A549 (cell line): Measurements from ENCODE around the gene C1orf50. TPM values are rescaled to one million over a fixed set of nuclear protein-coding genes. Genes with fewer than 3 reads are reported as not detected.

Experiments used
- ATAC-seq, 2 experiments: fragments of 200-7000 bp in 1 of 2; fragments of >200 bp in 1 of 2; cut with Nextera tagmentation in 1 of 2; cut with Tn5 transposase in 1 of 2; 3 replicates each; pipeline versions ENCODE4 v1.8.0 to v1.9.1; 2018 to 2020; ENCODE audit warnings: mild to moderate bottlenecking in 1 of 2, moderate library complexity in 1 of 2
- CTCF ChIA-PET: fragments of 300-600 bp; sonication (Branson Sonifier 250); formaldehyde crosslinking; extraction: SDS; loops from one replicate; lab custom pipeline; 2021; ENCODE audit warnings: antibody characterized with exemption, inconsistent platforms; lab: Yijun Ruan, JAX
- POLR2A ChIA-PET: fragments of 350-600 bp; formaldehyde crosslinking; extraction: SDS; loops from one replicate; lab custom pipeline; 2021; ENCODE audit warnings: antibody characterized with exemption, inconsistent platforms; lab: Yijun Ruan, JAX
- DNase-seq, 2 experiments: peaks; one replicate each; pipeline versions ENCODE4 v3.0.0 to v3.0.0-alpha.2; 2011 to 2016; ENCODE audit warnings: low read depth in 1 of 2, low spot score in 1 of 2
- FAIRE-seq: peaks from 2 replicates; lab custom pipeline; 2011; peaks lifted over from hg19 to GRCh38; lab: Jason Lieb, UNC
- H3K27ac ChIP-seq, 2 experiments: fragments of >200 bp; sonication (Bioruptor Twin); formaldehyde crosslinking; 3 replicates each; pipeline ENCODE4 v1.5.1; 2016 to 2017
- H3K4me1 ChIP-seq: fragments of >200 bp; sonication (Bioruptor Twin); formaldehyde crosslinking; 3 replicates; pipeline ENCODE4 v1.6.1; 2016
- H3K4me2 ChIP-seq: fragments of >200 bp; sonication (Bioruptor Twin); formaldehyde crosslinking; 3 replicates; pipeline ENCODE4 v1.6.1; 2016
- H3K4me3 ChIP-seq: fragments of >200 bp; sonication (Bioruptor Twin); formaldehyde crosslinking; 3 replicates; pipeline ENCODE4 v1.5.1; 2016
- H3K9me3 ChIP-seq: fragments of >200 bp; sonication (Bioruptor Twin); formaldehyde crosslinking; 3 replicates; pipeline ENCODE4 v1.6.1; 2016
- BCL3 ChIP-seq: fragments of >200 bp; sonication (Bioruptor Twin); formaldehyde crosslinking; IDR thresholded peaks from 3 replicates; pipeline ENCODE4 v1.6.1; 2016
- CHD4 ChIP-seq: fragments of 200-600 bp; sonication (generic); IDR thresholded peaks from 2 replicates; pipeline ENCODE4 v1.6.1; 2016; ENCODE audit warnings: antibody characterized with exemption, mild to moderate bottlenecking, borderline replicate concordance
- EHF ChIP-seq: fragments of 250-450 bp; sonication (Bioruptor Pico); IDR thresholded peaks from 2 replicates; pipeline ENCODE4 v1.5.0; 2020; ENCODE audit warnings: mild to moderate bottlenecking
- ELK1 ChIP-seq: fragments of 150-350 bp; IDR thresholded peaks from 2 replicates; pipeline ENCODE4 v1.6.1; 2014; ENCODE audit warnings: low read depth, mild to moderate bottlenecking, low read length
- FOSB ChIP-seq: fragments of 250-450 bp; sonication (Bioruptor Pico); IDR thresholded peaks from 2 replicates; pipeline ENCODE4 v1.5.0; 2020; ENCODE audit warnings: mild to moderate bottlenecking, moderate library complexity
- HEYL ChIP-seq: fragments of 250-450 bp; sonication (Bioruptor Pico); IDR thresholded peaks from 2 replicates; pipeline ENCODE4 v1.8.0; 2021; ENCODE audit warnings: mild to moderate bottlenecking, moderate library complexity
- HOXA7 ChIP-seq: fragments of 250-450 bp; sonication (Bioruptor Pico); IDR thresholded peaks from 2 replicates; pipeline ENCODE4 v1.5.0; 2020; ENCODE audit warnings: mild to moderate bottlenecking, moderate library complexity
- HOXB5 ChIP-seq: fragments of 250-450 bp; sonication (Bioruptor Pico); IDR thresholded peaks from 2 replicates; pipeline ENCODE4 v1.5.0; 2020; ENCODE audit warnings: mild to moderate bottlenecking, moderate library complexity
- JUN ChIP-seq, 2 experiments: fragments of >200 bp; sonication (Bioruptor Twin); formaldehyde crosslinking; IDR thresholded peaks; 2 replicates in 1 of 2; 3 replicates in 1 of 2; pipeline ENCODE4 v1.6.1; 2016 to 2017
- KDM1A ChIP-seq: fragments of 200-600 bp; sonication (generic); IDR thresholded peaks from 2 replicates; pipeline ENCODE4 v1.6.1; 2016; ENCODE audit warnings: low read depth, mild to moderate bottlenecking
- KDM5A ChIP-seq: fragments of 200-600 bp; sonication (generic); IDR thresholded peaks from 2 replicates; pipeline ENCODE4 v1.6.1; 2016; ENCODE audit warnings: antibody characterized with exemption, mild to moderate bottlenecking
- MAFK ChIP-seq: fragments of 450-650 bp; IDR thresholded peaks from 2 replicates; pipeline ENCODE4 v1.6.1; 2014; ENCODE audit not compliant: partially characterized antibody
- MAX ChIP-seq: IDR thresholded peaks from 2 replicates; pipeline ENCODE4 v1.6.1; 2012
- MAZ ChIP-seq: fragments of 150-350 bp; IDR thresholded peaks from 2 replicates; pipeline ENCODE4 v1.6.1; 2014; ENCODE audit warnings: antibody characterized with exemption, low read depth, low read length, borderline replicate concordance
- NFE2L2 ChIP-seq: fragments of 150-350 bp; conservative IDR thresholded peaks from 2 replicates; pipeline ENCODE4 v1.6.1; 2014; ENCODE audit warnings: low read length
- PBX3 ChIP-seq: IDR thresholded peaks from 2 replicates; pipeline ENCODE4 v1.6.1; 2012
- PHF8 ChIP-seq: fragments of 200-600 bp; sonication (generic); IDR thresholded peaks from 2 replicates; pipeline ENCODE4 v1.6.1; 2016; ENCODE audit warnings: low read depth, mild to moderate bottlenecking, antibody characterized with exemption, moderate library complexity, borderline replicate concordance
- POLR2AphosphoS2 ChIP-seq: conservative IDR thresholded peaks from 2 replicates; pipeline ENCODE4 v1.6.1; 2012; ENCODE audit warnings: low read length, improper control_type of control experiment, inconsistent platforms
- RAD21 ChIP-seq, 2 experiments: fragments of >200 bp in 1 of 2; sonication (Bioruptor Twin) in 1 of 2; formaldehyde crosslinking in 1 of 2; IDR thresholded peaks in 1 of 2; conservative IDR thresholded peaks in 1 of 2; 2 replicates in 1 of 2; 3 replicates in 1 of 2; pipeline ENCODE4 v1.6.1; 2012 to 2018; ENCODE audit warnings: inconsistent platforms in 1 of 2
- RCOR1 ChIP-seq: fragments of 150-350 bp; IDR thresholded peaks from 2 replicates; pipeline ENCODE4 v1.6.1; 2014; ENCODE audit warnings: antibody characterized with exemption, low read length, low read depth
- REST ChIP-seq: fragments of 200-600 bp; sonication (generic); IDR thresholded peaks from 2 replicates; pipeline ENCODE4 v1.6.1; 2016; ENCODE audit warnings: antibody characterized with exemption, mild to moderate bottlenecking, moderate library complexity
- RNF2 ChIP-seq: fragments of 200-600 bp; sonication (generic); IDR thresholded peaks from 2 replicates; pipeline ENCODE4 v1.6.1; 2016; ENCODE audit warnings: low read depth, mild to moderate bottlenecking, antibody characterized with exemption, moderate library complexity, borderline replicate concordance
- SMC3 ChIP-seq: fragments of >200 bp; sonication (Bioruptor Twin); formaldehyde crosslinking; IDR thresholded peaks from 3 replicates; pipeline ENCODE4 v1.6.1; 2018; ENCODE audit warnings: inconsistent platforms
- SREBF2 ChIP-seq: fragments of 450-650 bp; IDR thresholded peaks from 2 replicates; pipeline ENCODE4 v1.6.1; 2014; ENCODE audit warnings: mild to moderate bottlenecking, moderate library complexity
- TP53 ChIP-seq: fragments of 250-450 bp; sonication (Bioruptor Pico); IDR thresholded peaks from 2 replicates; pipeline ENCODE4 v1.5.0; 2021; ENCODE audit warnings: mild to moderate bottlenecking, moderate library complexity
- USF2 ChIP-seq: fragments of 450-650 bp; IDR thresholded peaks from 2 replicates; pipeline ENCODE4 v1.6.1; 2014; ENCODE audit warnings: antibody characterized with exemption
- ZC3H11A ChIP-seq: fragments of 450-650 bp; IDR thresholded peaks from 2 replicates; pipeline ENCODE4 v1.6.1; 2014; ENCODE audit warnings: antibody characterized with exemption, mild to moderate bottlenecking
- ZFP36 ChIP-seq: fragments of 450-650 bp; IDR thresholded peaks from 2 replicates; pipeline ENCODE4 v1.6.1; 2014; ENCODE audit warnings: borderline replicate concordance; ENCODE audit not compliant: partially characterized antibody
- ZNF302 ChIP-seq: fragments of 250-450 bp; sonication (Bioruptor Pico); IDR thresholded peaks from 2 replicates; pipeline ENCODE4 v1.9.0; 2021; ENCODE audit warnings: inconsistent platforms, mild to moderate bottlenecking, moderate library complexity
- WGBS: methylation state at CpG from one replicate; pipeline ENCODE4 v1.1.6; 2017; ENCODE audit errors: missing lambda C conversion rate; 5-methylcytosine and 5-hydroxymethylcytosine counted together
- polyA plus RNA-seq, 4 experiments: library from polyadenylated mRNA; depleted of rRNA in 3 of 4; stranded (reverse); fragments of >200 nt; fragmentation: RNase III in 1 of 4; extraction: RNeasy Plus Mini Kit Qiagen cat#74134 plus additional on column Dnase treatment in 1 of 4; gene quantifications; 2 replicates in 3 of 4; 3 replicates in 1 of 4; pipeline ENCODE4 v1.2.3, GENCODE V29; 2011 to 2017

Gene C1orf50
- polyA plus RNA-seq, 2 of the 4 experiments (the other 2 are of a cell fraction), result 1.9 to 2.6 TPM

GRCh38 chr1:42748461-42749410 lies 18.3 kb upstream of the C1orf50 start:
- ATAC-seq (no peak), FAIRE-seq (no peak), DNase-seq (no peak)
- Histone ChIP-seq H3K4me3 (no peak overlapping the region), H3K4me1 (no peaks in the 10 kb centered on the region), H3K27ac (no peak overlapping the region), H3K4me2 (no peak overlapping the region), H3K9me3 (no peaks in the 10 kb centered on the region)
- ChIA-PET POLR2A (no interaction called here), CTCF (interaction anchor here (0.5 to 1.2 kb wide), 3 partner anchors 9 to 575 kb away, joined by 3 read pairs; no protein-coding TSS in a partner anchor)
- WGBS, result 86% methylated on average over 12 of the region's 14 CpGs
- TF ChIP-seq TP53 (CRISPR knock-in tag), result no peak
- TF ChIP-seq MAX, result no peak
- no peak for TF ChIP-seq REST
- TF ChIP-seq HEYL (CRISPR knock-in tag), result no peak
- TF ChIP-seq MAZ, result no peak
- no peak for TF ChIP-seq MAFK
- no peak for TF ChIP-seq SREBF2
- no peak for TF ChIP-seq POLR2AphosphoS2
- TF ChIP-seq ZNF302, result no peak
- no peak for TF ChIP-seq ELK1
- no peak for TF ChIP-seq HOXB5 (CRISPR knock-in tag)
- TF ChIP-seq PBX3, result no peak
- TF ChIP-seq CHD4, result no peak

- ChIA-PET CTCF (no interaction called here), POLR2A (no interaction called here)
- Histone ChIP-seq H3K27ac (no peak overlapping the region), H3K4me1 (no peaks in the 10 kb centered on the region), H3K4me3 (no peak overlapping the region), H3K4me2 (no peak overlapping the region), H3K9me3 (no peaks in the 10 kb centered on the region)
- TF ChIP-seq FOSB (CRISPR knock-in tag), result no peak
- no peak for TF ChIP-seq RNF2
- TF ChIP-seq KDM5A, result no peak
- TF ChIP-seq BCL3, result no peak
- TF ChIP-seq KDM1A, result no peak
- TF ChIP-seq HOXA7 (CRISPR knock-in tag), result no peak
- no peak for TF ChIP-seq PHF8
- no peak for TF ChIP-seq EHF (CRISPR knock-in tag)
- TF ChIP-seq ZC3H11A, result no peak
- TF ChIP-seq RCOR1, result no peak
- TF ChIP-seq SREBF2, result no peak
- no peak for TF ChIP-seq ZFP36
- no peak for TF ChIP-seq SMC3
- TF ChIP-seq USF2, result no peak
- no peak for TF ChIP-seq RAD21 (conservative IDR thresholded peaks at IDR 0.05 in 1 of 2, IDR thresholded peaks at IDR 0.05 in 1 of 2)
- no peak for TF ChIP-seq MAFK
- no peak for TF ChIP-seq JUN (IDR thresholded peaks at IDR 0.05)
- TF ChIP-seq POLR2AphosphoS2, result no peak
- no peak for TF ChIP-seq NFE2L2
- no peak for TF ChIP-seq HEYL (CRISPR knock-in tag)
- DNase-seq (no peak), FAIRE-seq (no peak), ATAC-seq (no peak)
- WGBS, result 96% methylated on average over 12 of the region's 12 CpGs
These were observed 17.0 kb upstream of the C1orf50 start for GRCh38 chr1:42750041-42750440.
